HG03280 (cell line): ENCODE data around the gene MTMR6.

Experiments used
- ATAC-seq: cut with Tn5 transposase; IDR thresholded peaks from one replicate; pipeline ENCODE4 v1.9.1; 2021; ENCODE audit warnings: mild to moderate bottlenecking, moderate library complexity; ENCODE audit not compliant: unreplicated experiment

MTMR6 gene

GRCh38 chr13:25217023-25217885, 70.0 kb downstream of the MTMR6 start:
- no peak for ATAC-seq

DNA sequence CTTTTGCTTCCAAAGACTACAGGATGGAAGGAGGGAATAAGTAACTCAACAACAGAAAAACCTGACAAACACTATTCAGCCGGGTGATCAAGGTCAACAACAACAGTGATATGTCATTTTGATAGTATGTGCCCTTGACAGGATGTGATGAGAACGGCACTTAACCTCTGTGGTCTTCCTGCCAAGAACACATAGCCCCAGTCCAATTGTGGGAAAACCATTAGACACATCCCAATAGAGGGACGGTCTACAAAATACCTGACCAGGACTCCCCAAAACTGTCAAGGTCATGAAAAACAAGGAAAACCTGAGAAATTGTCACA, 72.1 kb downstream of the MTMR6 start:
- ATAC-seq = no peak

DNA sequence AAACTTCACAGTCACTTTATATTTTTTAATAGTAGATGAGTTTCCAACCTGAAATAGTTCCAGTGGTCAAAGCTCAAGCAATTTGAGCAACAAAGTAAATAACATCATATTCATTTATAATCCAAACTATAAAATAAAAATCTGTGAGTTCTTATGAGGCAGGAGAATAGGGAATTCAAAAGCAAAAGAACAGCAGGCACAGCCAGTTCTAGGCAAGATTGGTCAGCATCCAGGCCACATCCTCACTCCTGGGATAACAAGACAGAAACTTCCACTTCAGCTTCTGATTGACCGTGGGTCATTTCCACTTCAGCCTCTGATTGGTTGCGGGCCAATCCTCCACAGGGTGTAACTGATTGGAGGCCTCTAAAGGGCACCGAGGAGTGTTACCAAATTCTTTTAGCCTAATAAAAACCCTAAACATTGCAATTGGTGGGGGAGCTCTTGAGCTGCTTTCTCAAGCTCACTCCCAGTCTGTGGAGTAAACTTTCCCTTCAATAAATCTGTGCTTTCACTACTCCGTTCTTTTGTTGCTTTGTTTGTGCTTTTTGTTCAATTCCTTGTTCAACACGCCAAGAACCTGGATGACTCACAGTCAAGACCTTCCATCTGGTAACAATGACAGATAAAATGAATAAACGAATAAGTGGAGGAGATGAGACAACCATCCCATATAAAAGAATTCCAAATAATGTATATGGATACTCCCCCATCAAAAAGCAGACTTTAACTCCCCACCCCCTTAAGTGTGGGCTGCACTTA, 72.6 kb downstream of the MTMR6 start:
- no peak for ATAC-seq

GRCh38 chr13:25213715-25214114, 73.6 kb downstream of the MTMR6 start:
- ATAC-seq = no peak

DNA sequence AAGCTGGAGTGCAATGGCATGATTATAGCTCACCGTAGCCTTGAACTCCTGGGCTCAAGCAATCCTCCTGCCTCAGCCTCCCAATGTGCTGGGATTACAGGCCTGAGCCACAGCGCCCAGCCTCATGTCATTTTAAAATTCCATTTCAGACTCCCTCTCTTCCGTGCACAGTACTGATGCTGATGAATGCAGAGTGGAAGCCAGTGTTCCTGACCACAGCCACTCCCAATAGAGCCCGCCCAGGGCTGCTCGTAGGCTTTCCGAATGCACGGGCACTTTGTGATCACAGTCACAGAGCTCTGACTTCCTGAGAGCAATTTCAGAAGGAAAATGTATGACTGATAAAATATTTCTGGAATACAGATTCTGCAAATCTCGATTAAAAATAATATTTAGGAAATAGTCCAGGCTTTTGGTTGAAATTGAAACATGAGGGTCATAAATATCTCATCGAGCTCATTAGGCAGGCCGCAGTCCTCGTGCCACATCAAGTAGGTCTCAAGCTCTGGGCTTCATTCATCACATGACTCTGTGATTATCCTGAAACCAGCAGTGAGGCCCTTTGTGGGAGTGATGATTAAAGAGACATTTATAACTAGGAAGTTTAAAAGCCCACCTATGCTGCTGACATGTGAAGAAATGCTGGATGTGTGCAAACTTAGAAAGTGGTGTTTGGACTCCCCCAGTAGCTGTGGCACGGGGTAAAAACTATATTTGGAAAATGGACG, 76.3 kb downstream of the MTMR6 start:
- ATAC-seq = no peak

GRCh38 chr13:25207291-25207810, 79.9 kb downstream of the MTMR6 start:
- no peak for ATAC-seq

DNA sequence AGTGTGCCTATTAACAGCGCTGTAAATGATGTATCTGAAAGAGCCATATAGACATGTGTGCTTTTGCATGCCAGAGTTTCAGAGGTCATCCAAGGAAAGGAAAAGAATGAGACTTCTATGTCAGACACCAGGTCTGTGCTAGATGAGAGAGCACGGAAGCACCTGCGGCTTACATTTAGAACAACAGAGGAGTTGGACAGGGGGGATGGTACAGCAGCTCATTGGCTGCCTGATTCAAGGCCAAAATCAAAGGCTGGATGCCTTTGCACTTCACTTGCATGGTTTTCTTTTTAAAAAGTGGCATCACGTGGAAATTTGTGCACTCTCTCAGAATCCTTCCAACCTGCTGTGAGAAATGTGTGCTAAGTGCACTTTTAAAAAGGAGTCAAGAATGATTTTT, 82.4 kb downstream of the MTMR6 start:
- ATAC-seq = no peak

DNA sequence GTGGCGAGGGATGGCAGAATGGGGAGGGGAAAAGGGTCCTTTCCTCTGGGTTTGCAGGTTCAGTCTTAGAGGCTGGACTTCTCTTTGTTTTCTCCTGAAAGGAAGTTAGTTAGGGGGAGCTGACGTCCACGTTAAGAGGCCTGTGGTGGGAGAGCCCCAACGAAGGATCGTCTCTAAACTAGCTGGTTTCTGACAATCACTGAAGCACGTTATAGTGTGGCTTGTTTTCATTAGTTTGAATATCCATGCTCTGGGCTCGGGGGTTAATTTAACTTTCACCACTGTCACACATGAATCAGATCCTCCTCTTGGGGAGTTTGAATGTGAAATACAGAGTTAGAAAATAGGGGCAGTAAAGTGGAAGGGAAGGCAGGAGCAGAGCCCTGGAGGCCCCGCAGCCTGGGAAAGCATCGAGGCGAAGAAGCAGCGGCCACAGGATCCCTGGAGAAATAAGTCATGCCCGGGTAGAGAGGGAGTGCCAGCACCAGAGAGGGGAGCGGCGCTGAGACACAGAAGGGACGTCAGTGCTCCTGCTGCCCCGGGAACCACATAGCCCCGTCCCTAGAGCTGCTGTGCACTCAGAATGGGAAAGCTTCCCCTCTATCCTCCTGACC, 84.1 kb downstream of the MTMR6 start:
- ATAC-seq = no peak

- ATAC-seq = no peak
These were observed 86.5 kb downstream of the MTMR6 start for GRCh38 chr13:25200783-25201182.

- no peak for ATAC-seq
These were observed 88.6 kb downstream of the MTMR6 start for GRCh38 chr13:25198647-25199046.

DNA sequence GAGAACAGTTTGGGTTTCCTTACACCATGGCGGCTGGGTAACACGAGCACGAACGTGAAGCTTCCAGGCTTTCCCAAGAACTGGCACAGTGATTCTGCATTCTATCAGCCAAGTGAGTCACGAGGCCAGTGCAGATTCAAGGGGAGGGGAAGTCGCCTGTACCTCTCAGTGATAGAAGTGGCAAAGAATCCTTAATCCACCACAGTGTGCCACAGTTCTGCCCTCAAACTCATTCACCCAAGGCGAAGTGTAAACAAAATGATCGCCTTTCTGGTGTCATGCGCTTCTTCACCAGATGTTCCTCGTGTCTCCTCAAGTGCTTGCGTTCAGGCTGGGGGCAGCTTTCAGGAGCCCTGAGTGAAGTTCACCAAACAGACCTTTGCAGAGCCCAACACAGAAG, 90.3 kb downstream of the MTMR6 start:
- ATAC-seq = no peak
